NCI-H1417 (cell line): ENCODE results near the gene STMP1.
"Not testable (repeated sequence)": the region's sequence is repeated elsewhere in the genome, so short reads cannot be mapped to it uniquely, and the experiment has no call there.

Experiments used
- DNase-seq, 3 experiments: peaks; one replicate each; lab custom pipeline; 2025; lab: John Stamatoyannopoulos, UW

STMP1 gene

GRCh38 chr7:135664046-135664589 lies 1.8 kb downstream of the STMP1 start:
- DNase-seq: peak in 1 of 3 experiments; percentile 47

- DNase-seq: no peak
Observed at GRCh38 chr7:135665042-135665441, 2.7 kb downstream of the STMP1 start.

GRCh38 chr7:135666156-135666555 lies 3.8 kb downstream of the STMP1 start:
- DNase-seq: no peak

GRCh38 chr7:135666846-135667245 lies 4.5 kb downstream of the STMP1 start:
- DNase-seq: no peak

- not testable (repeated sequence) for DNase-seq
Observed at GRCh38 chr7:135667626-135668025, 5.3 kb downstream of the STMP1 start.

GRCh38 chr7:135668852-135669395 lies 6.6 kb downstream of the STMP1 start:
- DNase-seq: not testable (repeated sequence)

- DNase-seq: no peak
Observed at GRCh38 chr7:135669774-135670173, 7.5 kb downstream of the STMP1 start.

- DNase-seq: no peak
Observed at GRCh38 chr7:135670179-135670578, 7.9 kb downstream of the STMP1 start.

GRCh38 chr7:135672560-135673359 lies 10.4 kb downstream of the STMP1 start:
- peak; percentile 47 to 87 (median 63) for DNase-seq

- no peak for DNase-seq
Observed at GRCh38 chr7:135673360-135673706, 11.0 kb downstream of the STMP1 start.

GRCh38 chr7:135678612-135679575 lies 16.6 kb downstream of the STMP1 start:
- peak in 2 of 3 experiments; percentile 39 to 84 for DNase-seq

- no peak for DNase-seq
Observed at GRCh38 chr7:135681762-135682161, 19.4 kb downstream of the STMP1 start.

- DNase-seq: no peak
Observed at GRCh38 chr7:135682191-135682590, 19.9 kb downstream of the STMP1 start.

- DNase-seq: no peak
Observed at GRCh38 chr7:135683609-135684008, 21.3 kb downstream of the STMP1 start.

GRCh38 chr7:135684136-135684535 lies 21.8 kb downstream of the STMP1 start:
- DNase-seq: no peak

GRCh38 chr7:135684699-135685098 lies 22.4 kb downstream of the STMP1 start:
- no peak for DNase-seq

GRCh38 chr7:135685306-135686084 lies 23.2 kb downstream of the STMP1 start:
- no peak for DNase-seq

- DNase-seq: no peak
Observed at GRCh38 chr7:135687466-135687865, 25.2 kb downstream of the STMP1 start.

GRCh38 chr7:135690566-135690965 lies 28.3 kb downstream of the STMP1 start:
- no peak for DNase-seq

- DNase-seq: no peak
Observed at GRCh38 chr7:135692055-135692454, 29.7 kb downstream of the STMP1 start.

- DNase-seq: not testable (repeated sequence)
Observed at GRCh38 chr7:135692606-135693005, 30.3 kb downstream of the STMP1 start.
